ENCODE results near the gene COL17A1.

DNA sequence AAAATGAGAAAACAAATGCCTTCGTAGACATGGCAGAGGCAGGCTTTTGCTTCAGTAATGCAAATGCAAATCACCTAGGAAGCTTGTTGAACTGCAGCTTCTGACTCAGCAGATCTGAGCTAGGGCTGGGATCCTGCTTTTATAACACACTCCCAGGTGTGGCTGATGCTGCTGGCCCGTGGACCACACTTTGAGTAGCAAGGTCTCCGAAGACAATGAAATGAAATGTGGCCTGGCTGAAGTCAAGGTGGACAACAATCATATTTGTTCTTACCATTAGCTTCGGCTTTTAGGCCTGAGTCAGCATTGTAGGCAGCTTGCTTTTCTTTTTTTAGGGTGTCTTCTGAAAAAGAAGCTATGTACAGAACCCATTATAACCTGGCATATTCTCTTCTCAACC, 26.3 kb downstream of the COL17A1 start:
- TF ChIP-seq, protein P1, sequence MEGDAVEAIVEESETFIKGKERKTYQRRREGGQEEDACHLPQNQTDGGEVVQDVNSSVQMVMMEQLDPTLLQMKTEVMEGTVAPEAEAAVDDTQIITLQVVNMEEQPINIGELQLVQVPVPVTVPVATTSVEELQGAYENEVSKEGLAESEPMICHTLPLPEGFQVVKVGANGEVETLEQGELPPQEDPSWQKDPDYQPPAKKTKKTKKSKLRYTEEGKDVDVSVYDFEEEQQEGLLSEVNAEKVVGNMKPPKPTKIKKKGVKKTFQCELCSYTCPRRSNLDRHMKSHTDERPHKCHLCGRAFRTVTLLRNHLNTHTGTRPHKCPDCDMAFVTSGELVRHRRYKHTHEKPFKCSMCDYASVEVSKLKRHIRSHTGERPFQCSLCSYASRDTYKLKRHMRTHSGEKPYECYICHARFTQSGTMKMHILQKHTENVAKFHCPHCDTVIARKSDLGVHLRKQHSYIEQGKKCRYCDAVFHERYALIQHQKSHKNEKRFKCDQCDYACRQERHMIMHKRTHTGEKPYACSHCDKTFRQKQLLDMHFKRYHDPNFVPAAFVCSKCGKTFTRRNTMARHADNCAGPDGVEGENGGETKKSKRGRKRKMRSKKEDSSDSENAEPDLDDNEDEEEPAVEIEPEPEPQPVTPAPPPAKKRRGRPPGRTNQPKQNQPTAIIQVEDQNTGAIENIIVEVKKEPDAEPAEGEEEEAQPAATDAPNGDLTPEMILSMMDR (IDR thresholded peaks at IDR 0.05), result no peak
- TF ChIP-seq POLR2A (IDR thresholded peaks at IDR 0.05), result no peak
